ENCODE results near the gene JAG2. TPM values are rescaled to one million over a fixed set of nuclear protein-coding genes. Genes with fewer than 3 reads are reported as not detected.

Gene JAG2
- total and polyA plus RNA-seq, 2 of the 13 experiments (the other 11 are each of a cell fraction or from before 2014, with no cell fraction given) = 0.04 to 0.16 TPM

- no peak for TF ChIP-seq THRA (CRISPR knock-in tag; IDR thresholded peaks at IDR 0.05; ENCODE audit: borderline replicate concordance)
Measured at GRCh38 chr14:105197211-105197641, 28.6 kb upstream of the JAG2 start (continued).

DNA sequence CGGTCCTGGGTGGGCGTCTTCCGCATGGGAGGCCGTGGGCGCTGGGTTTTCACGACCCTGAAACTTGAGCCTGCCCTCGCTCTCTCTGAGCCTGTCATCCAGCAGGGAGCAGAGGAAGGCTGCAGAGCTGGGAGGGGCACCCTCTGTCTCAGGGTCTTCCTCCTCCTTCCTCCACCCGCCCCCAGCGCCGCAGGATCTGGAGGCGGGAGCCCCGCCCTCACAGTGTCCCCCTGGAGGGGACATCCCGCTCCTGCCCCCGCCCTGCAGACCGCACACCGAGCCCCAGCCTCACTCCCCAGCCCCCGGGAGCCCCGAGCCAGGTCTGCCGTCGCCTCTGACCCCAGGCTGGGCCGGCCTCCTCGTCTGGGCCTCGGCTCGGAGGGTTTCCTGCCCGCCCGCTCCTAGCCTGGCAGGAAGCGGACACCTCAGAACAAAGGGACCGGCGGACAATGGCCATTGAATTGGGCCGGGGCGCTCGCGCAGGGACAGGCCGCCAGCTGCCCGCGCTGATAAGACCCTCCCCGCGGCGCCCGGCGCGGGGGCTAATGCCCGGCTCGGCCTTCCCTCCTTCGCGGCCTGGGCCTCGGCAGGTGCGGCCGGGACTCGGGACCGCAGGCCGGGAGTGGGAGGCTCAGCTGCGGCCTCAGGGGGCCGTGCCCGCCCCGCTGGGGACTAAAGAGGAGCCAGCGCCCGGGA lies 27.8 kb upstream of the JAG2 start:
- no peak overlapping the region for H3K9ac ChIP-seq (ENCODE audit: insufficient read depth, low read depth, low read length)
- peak overlapping the region; percentile 72 for H3K4me2 ChIP-seq (ENCODE audit: low read depth, low read length)
- peak overlapping the region; percentile 26 to 55 (median 49); a peak in 4 of 6 replicates for H3K4me3 ChIP-seq (replicated peaks in 1 of 3; ENCODE audit: insufficient read depth in 1 of 3, low read depth in 2 of 3, low read length in 3 of 3)
- peak; percentile 19 for DNase-seq (ENCODE audit: low spot score)
- no peaks in the 10 kb centered on the region for H3K9me3 ChIP-seq (ENCODE audit: low read length)
- H3K79me2 ChIP-seq (ENCODE audit: insufficient read depth, low read length) = no peaks in the 10 kb centered on the region
- H3K27me3 ChIP-seq (ENCODE audit: control insufficient read depth in 1 of 2, insufficient read depth in 2 of 2, low read length in 2 of 2) = peaks cover 25 to 79% of the 10 kb centered on the region in 2 experiments
- FAIRE-seq = no peak
- intact Hi-C loops (cut with micrococcal nuclease; ENCODE audit: unreplicated experiment) = no loop called here
- peak; percentile 7 for ATAC-seq
- H3K36me3 ChIP-seq (replicated peaks in 1 of 2; ENCODE audit: control insufficient read depth in 1 of 2, insufficient read depth in 2 of 2, low read length in 2 of 2) = no peaks in the 10 kb centered on the region
- in situ Hi-C loops (cut with HindIII; ENCODE audit: extremely low pct_ligation_motif_present, low pct_unique_long_range_greater_than_20kb) = no loop called here
- H2AFZ ChIP-seq (ENCODE audit: low read length) = no peak overlapping the region
- no peak overlapping the region for H3K27ac ChIP-seq (ENCODE audit: extremely low read length, insufficient read depth, low read length)
- H3K4me1 ChIP-seq (ENCODE audit: insufficient read depth, low read length) = peaks cover 39% of the 10 kb centered on the region
- POLR2A ChIA-PET = no interaction called here
- BruUV-seq (replicated peaks) = no TSS peak
- H4K20me1 ChIP-seq (ENCODE audit: insufficient read depth, low read length) = no peaks in the 10 kb centered on the region
- CTCF ChIA-PET (ENCODE audit: low intra/inter-chr PET ratio, low total read pairs) = no interaction called here
- 5% methylated on average over 13 of the region's 58 CpGs for WGBS (ENCODE audit: low lambda C conversion rate)
- TF ChIP-seq ZNF224 (CRISPR knock-in tag; IDR thresholded peaks at IDR 0.05) (no peak), ZNF431 (CRISPR knock-in tag; IDR thresholded peaks at IDR 0.05; ENCODE audit: borderline replicate concordance, low read depth) (no peak), NFE2 (CRISPR knock-in tag; IDR thresholded peaks at IDR 0.05) (no peak), MTF2 (CRISPR knock-in tag; IDR thresholded peaks at IDR 0.05; ENCODE audit: borderline replicate concordance) (peak; percentile 95; the same call in 1 of the 2 replicates), TBX3 (IDR thresholded peaks at IDR 0.05; ENCODE audit: borderline replicate concordance) (no peak), SP4 (CRISPR knock-in tag; IDR thresholded peaks at IDR 0.05) (no peak), REL (CRISPR knock-in tag; conservative IDR thresholded peaks at IDR 0.05) (no peak), HMGXB4 (CRISPR knock-in tag; IDR thresholded peaks at IDR 0.05; ENCODE audit: borderline replicate concordance in 1 of 2, low read depth in 1 of 2) (no peak), ZNF256 (CRISPR knock-in tag; conservative IDR thresholded peaks at IDR 0.05) (no peak)
- TF ChIP-seq, protein P1, sequence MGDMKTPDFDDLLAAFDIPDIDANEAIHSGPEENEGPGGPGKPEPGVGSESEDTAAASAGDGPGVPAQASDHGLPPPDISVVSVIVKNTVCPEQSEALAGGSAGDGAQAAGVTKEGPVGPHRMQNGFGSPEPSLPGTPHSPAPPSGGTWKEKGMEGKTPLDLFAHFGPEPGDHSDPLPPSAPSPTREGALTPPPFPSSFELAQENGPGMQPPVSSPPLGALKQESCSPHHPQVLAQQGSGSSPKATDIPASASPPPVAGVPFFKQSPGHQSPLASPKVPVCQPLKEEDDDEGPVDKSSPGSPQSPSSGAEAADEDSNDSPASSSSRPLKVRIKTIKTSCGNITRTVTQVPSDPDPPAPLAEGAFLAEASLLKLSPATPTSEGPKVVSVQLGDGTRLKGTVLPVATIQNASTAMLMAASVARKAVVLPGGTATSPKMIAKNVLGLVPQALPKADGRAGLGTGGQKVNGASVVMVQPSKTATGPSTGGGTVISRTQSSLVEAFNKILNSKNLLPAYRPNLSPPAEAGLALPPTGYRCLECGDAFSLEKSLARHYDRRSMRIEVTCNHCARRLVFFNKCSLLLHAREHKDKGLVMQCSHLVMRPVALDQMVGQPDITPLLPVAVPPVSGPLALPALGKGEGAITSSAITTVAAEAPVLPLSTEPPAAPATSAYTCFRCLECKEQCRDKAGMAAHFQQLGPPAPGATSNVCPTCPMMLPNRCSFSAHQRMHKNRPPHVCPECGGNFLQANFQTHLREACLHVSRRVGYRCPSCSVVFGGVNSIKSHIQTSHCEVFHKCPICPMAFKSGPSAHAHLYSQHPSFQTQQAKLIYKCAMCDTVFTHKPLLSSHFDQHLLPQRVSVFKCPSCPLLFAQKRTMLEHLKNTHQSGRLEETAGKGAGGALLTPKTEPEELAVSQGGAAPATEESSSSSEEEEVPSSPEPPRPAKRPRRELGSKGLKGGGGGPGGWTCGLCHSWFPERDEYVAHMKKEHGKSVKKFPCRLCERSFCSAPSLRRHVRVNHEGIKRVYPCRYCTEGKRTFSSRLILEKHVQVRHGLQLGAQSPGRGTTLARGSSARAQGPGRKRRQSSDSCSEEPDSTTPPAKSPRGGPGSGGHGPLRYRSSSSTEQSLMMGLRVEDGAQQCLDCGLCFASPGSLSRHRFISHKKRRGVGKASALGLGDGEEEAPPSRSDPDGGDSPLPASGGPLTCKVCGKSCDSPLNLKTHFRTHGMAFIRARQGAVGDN (CRISPR knock-in tag; IDR thresholded peaks at IDR 0.05) = peak; percentile 43
